SK-N-MC (cell line): ENCODE results near the gene PVR.

Experiments used
- DNase-seq: peaks from one replicate; pipeline ENCODE4 v3.0.0-alpha.2; 2011; ENCODE audit warnings: low read depth, low spot score
- H3K27ac ChIP-seq: fragments of 200-600 bp; sonication (generic); 2 replicates; pipeline ENCODE4 v1.5.1; 2016; ENCODE audit warnings: mixed run types
- H3K36me3 ChIP-seq: fragments of 200-600 bp; sonication (generic); 2 replicates; pipeline ENCODE4 v1.6.1; 2017; ENCODE audit warnings: antibody characterized with exemption, low read length, mixed read lengths; ENCODE audit not compliant: insufficient read depth
- H3K4me3 ChIP-seq: fragments of 200-600 bp; sonication (generic); 2 replicates; pipeline ENCODE4 v1.5.1; 2016
- H3K9ac ChIP-seq: fragments of 200-600 bp; sonication (generic); 2 replicates; pipeline ENCODE4 v1.8.0; 2017; ENCODE audit warnings: mixed run types, mixed read lengths; ENCODE audit not compliant: insufficient read length
- H3K9me3 ChIP-seq: fragments of 200-600 bp; sonication (generic); 2 replicates; pipeline ENCODE4 v1.6.1; 2017; ENCODE audit warnings: low read depth, mild to moderate bottlenecking, antibody characterized with exemption, low read length, moderate library complexity, mixed read lengths
- EZH2 ChIP-seq: fragments of 200-600 bp; sonication (generic); IDR thresholded peaks from one replicate; pipeline ENCODE4 v1.6.1; 2017; ENCODE audit warnings: antibody characterized with exemption
- FOXP2 ChIP-seq: optimal IDR thresholded peaks from 2 replicates; pipeline ENCODE3; 2011; ENCODE audit warnings: mild to moderate bottlenecking, moderate library complexity; ENCODE audit not compliant: insufficient read depth; ENCODE audit errors: extremely low read length, control extremely low read depth
- POLR2AphosphoS5 ChIP-seq: IDR thresholded peaks from 2 replicates; pipeline ENCODE4 v1.6.1; 2012; ENCODE audit warnings: mild to moderate bottlenecking, low read depth, low read length, borderline replicate concordance

PVR gene

DNA sequence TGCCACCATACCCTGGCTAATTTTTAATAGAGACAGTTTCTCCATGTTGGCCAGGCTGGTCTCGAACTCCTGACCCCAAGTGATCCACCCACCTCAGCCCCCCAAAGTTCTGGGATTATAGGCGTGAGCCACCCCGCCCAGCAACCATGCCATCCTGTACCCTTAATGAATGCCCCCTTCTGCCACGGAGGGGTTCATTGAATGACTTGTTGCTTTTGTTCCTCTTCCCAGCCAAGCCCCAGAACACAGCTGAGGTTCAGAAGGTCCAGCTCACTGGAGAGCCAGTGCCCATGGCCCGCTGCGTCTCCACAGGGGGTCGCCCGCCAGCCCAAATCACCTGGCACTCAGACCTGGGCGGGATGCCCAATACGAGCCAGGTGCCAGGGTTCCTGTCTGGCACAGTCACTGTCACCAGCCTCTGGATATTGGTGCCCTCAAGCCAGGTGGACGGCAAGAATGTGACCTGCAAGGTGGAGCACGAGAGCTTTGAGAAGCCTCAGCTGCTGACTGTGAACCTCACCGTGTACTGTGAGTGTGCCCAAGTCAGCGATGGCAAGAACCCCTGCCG is 6.0 kb downstream of the PVR start:
- Histone ChIP-seq H3K36me3 (peaks cover 61% of the 10 kb centered on the region), H3K9me3 (no peaks in the 10 kb centered on the region), H3K4me3 (no peak overlapping the region), H3K9ac (no peak overlapping the region), H3K27ac (no peak overlapping the region)
- no peak for DNase-seq
- no peak for TF ChIP-seq FOXP2
- TF ChIP-seq EZH2, result no peak
- no peak for TF ChIP-seq POLR2AphosphoS5

DNA sequence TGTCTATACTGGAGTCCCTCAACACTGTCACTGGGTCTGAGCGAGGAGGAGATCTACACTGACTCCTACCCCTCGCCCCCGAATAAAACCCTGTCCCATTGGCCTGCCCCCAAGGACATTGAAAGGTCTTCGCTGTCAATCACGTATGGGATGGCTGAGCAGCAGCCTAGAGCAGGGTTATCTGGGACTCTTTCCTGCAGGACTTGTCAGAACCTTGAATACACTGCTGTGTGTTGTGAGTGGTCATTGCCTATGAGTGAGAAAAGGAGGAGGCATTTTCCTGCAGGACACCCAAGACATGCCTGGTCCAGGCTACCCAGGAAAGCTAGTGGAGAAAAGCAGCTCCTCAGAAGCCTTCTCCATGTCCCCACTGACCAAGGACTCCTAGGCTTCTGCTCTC is 9.6 kb downstream of the PVR start:
- H3K36me3 ChIP-seq, result peaks cover 73% of the 10 kb centered on the region
- H3K4me3 ChIP-seq, result no peak overlapping the region
- H3K9me3 ChIP-seq, result no peaks in the 10 kb centered on the region
- no peak for DNase-seq
- no peak overlapping the region for H3K27ac ChIP-seq
- no peak overlapping the region for H3K9ac ChIP-seq
- no peak for TF ChIP-seq FOXP2

DNA sequence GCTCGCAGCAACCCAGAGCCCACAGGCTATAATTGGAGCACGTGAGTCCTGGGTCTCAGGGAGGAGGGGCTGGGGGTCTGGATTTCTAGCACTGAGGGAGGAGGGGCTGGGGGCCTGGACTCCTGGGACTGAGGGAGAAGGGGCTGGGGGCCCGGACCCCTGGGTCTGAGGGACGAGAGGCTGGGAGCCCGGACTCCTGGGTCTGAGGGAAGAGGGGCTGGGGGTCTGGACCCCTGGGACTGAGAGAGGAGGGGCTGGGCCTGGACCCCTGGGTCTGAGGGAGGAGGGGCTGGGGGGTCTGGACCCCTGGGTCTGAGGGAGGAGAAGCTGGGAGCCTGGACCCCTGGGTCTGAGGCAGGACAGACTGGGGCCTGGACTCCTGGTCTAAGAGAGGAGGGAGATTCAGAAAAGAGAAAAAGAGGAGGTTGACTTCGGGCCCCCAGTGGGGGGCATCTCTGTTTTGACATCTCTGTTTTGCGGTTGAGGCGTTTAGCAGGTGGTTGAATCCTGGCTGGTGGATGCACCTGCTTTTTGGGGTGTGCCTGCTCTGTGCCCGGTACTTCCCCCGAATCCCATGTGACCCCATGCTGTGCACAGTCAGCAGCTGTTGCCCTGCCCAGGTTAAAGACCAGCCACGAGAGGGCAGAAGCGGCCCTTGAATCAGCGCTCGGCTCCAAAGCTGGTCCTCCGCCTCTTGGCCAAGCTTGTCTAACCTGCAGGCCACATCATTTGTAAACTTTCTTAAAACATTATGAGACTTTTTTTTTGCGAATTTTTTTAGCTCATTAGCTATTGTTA is 10.5 kb downstream of the PVR start:
- TF ChIP-seq FOXP2 (no peak), EZH2 (no peak), POLR2AphosphoS5 (no peak)
- no peak overlapping the region for H3K4me3 ChIP-seq
- no peak overlapping the region for H3K9ac ChIP-seq
- H3K9me3 ChIP-seq, result no peaks in the 10 kb centered on the region
- peaks cover 74% of the 10 kb centered on the region for H3K36me3 ChIP-seq
- no peak for DNase-seq
- H3K27ac ChIP-seq, result no peak overlapping the region

DNA sequence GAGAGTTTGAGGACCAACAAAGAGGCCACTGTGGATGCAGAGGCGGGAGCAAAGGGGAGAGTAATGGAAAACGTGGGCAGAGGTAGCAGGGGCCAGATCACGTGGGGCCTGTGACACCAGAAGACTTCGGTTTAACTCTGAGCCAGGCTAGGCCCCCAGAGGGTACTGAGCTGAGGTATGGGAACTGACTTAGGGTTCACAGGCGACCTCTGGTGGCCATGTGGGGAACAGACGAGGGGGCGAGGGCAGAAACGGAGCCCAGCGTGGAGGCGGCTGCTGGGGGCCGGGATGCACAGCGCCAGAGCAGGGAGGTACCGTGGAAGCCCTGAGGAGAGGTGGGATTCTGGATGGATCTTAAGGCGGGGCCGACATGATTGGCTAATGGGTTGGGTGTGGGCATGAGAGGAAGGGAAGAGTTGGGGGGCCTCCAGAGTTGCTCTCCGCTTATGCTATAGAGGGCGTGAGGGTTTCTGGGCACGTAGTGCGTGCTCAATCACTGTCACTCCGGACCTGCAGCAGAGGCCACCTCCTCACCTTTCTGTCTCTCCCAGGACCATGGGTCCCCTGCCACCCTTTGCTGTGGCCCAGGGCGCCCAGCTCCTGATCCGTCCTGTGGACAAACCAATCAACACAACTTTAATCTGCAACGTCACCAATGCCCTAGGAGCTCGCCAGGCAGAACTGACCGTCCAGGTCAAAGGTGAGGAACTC is 13.7 kb downstream of the PVR start:
- Histone ChIP-seq H3K36me3 (peaks cover 80% of the 10 kb centered on the region), H3K27ac (no peak overlapping the region), H3K9me3 (no peaks in the 10 kb centered on the region), H3K9ac (no peak overlapping the region), H3K4me3 (no peak overlapping the region)
- TF ChIP-seq EZH2, result no peak
- no peak for TF ChIP-seq FOXP2
- no peak for TF ChIP-seq POLR2AphosphoS5
- peak; percentile 28 for DNase-seq

DNA sequence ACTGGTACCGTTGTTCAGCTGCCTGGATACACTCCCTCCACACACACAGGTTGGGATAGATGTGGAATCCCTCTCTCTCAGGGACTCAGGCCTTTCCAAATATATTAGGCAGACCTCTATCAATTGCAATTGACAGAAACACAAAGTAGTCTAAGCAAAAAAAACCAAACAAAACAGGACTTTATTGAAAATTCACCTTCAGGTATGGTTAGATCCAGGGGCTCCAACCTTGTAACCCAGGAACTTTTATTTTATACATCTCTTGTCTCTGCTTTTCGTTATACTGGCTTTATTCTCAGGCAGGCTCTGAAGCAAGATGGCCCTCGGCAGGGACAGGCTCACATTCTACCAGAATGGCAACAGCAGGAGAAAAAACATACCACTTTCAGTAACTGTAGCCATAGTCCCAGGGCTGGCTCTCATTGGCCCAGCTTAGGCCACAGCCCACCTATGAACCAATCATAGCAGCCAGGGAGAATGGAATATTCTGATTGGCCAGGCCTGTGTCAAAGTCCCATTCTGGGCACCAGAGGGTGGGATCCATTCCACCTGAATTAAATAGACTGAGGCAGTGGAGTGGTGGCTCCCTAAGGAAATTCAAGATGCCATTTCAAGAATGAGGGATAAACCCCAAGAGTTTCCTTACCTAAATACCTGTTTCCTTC is 14.5 kb downstream of the PVR start:
- TF ChIP-seq POLR2AphosphoS5 (no peak), FOXP2 (no peak), EZH2 (no peak)
- DNase-seq, result no peak
- Histone ChIP-seq H3K27ac (no peak overlapping the region), H3K9me3 (no peaks in the 10 kb centered on the region), H3K4me3 (no peak overlapping the region), H3K9ac (no peak overlapping the region), H3K36me3 (peaks cover 77% of the 10 kb centered on the region)

- Histone ChIP-seq H3K27ac (no peak overlapping the region), H3K4me3 (no peak overlapping the region), H3K9me3 (no peaks in the 10 kb centered on the region), H3K9ac (no peak overlapping the region), H3K36me3 (peaks cover 62% of the 10 kb centered on the region)
- no peak for DNase-seq
- no peak for TF ChIP-seq EZH2
- no peak for TF ChIP-seq POLR2AphosphoS5
- TF ChIP-seq FOXP2, result no peak
Observed at GRCh38 chr19:44660081-44660480, 16.4 kb downstream of the PVR start.

- TF ChIP-seq FOXP2, result no peak
- TF ChIP-seq POLR2AphosphoS5, result no peak
- TF ChIP-seq EZH2, result no peak
- H3K36me3 ChIP-seq, result peaks cover 55% of the 10 kb centered on the region
- no peak for DNase-seq
- no peak overlapping the region for H3K4me3 ChIP-seq
- H3K9me3 ChIP-seq, result no peaks in the 10 kb centered on the region
- no peak overlapping the region for H3K27ac ChIP-seq
- H3K9ac ChIP-seq, result no peak overlapping the region
Observed at GRCh38 chr19:44661205-44661604, 17.5 kb downstream of the PVR start.

- Histone ChIP-seq H3K9ac (no peak overlapping the region), H3K9me3 (no peaks in the 10 kb centered on the region), H3K4me3 (no peak overlapping the region), H3K27ac (no peak overlapping the region), H3K36me3 (peaks cover 51% of the 10 kb centered on the region)
- DNase-seq, result no peak
- TF ChIP-seq POLR2AphosphoS5 (no peak), FOXP2 (no peak), EZH2 (no peak)
Observed at GRCh38 chr19:44661904-44662303, 18.2 kb downstream of the PVR start.
